ENCODE measurements around the gene ASB15. TPM values are rescaled to one million over a fixed set of nuclear protein-coding genes. Genes with fewer than 3 reads are reported as not detected.

ASB15 gene
- total and polyA plus RNA-seq, 2 of the 4 experiments (the other 2 are of a cell fraction) = not detected

DNA sequence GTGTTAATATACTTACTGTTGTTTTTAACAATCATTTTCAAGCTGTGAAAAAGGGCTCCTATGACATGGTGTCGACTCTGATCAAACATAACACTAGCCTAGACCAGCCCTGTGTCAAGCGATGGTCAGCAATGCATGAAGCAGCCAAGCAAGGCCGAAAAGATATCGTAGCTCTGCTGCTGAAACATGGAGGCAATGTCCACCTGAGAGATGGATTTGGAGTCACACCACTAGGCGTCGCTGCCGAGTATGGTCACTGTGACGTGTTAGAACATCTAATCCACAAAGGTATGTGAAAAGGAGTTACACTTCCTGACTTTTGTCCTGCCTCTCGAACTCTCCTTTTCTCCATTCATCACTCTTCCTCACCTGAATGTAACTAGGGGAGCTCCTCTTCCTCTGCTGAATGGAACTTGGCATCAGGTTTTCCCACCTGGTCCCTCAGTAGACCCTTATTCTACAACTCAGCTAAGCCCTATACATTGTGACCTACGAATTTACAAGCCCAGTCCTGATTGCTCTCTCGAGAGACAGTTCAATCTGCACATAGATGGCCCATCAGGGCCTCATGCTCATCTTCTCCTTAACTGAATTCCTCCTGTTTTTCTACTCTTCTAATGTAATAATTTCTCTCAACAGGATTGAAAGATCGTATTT lies 23.0 kb downstream of the ASB15 start:
- H3K9ac ChIP-seq (ENCODE audit: low read depth, low read length) = no peak overlapping the region
- H2BK5ac ChIP-seq (ENCODE audit: low read depth, low read length, poor library complexity, severe bottlenecking) = no peak overlapping the region
- H2BK120ac ChIP-seq (ENCODE audit: low read depth, low read length) = no peak overlapping the region
- H2BK20ac ChIP-seq (ENCODE audit: low read depth, low read length) = no peak overlapping the region
- H4K91ac ChIP-seq (ENCODE audit: insufficient read depth, low read depth, low read length) = no peak overlapping the region
- WGBS, 2 experiments (ENCODE audit: extremely low coverage in 2 of 2, insufficient read length in 1 of 2) = 87% methylated on average over 3 of the region's 12 CpGs; no CpG with 5 or more reads in 1 of the 2 experiments
- H3K18ac ChIP-seq (ENCODE audit: low read depth, low read length) = no peak overlapping the region
- H3K56ac ChIP-seq (ENCODE audit: extremely low read depth, insufficient read depth, low read length) = no peak overlapping the region
- no peaks in the 10 kb centered on the region for H3K9me1 ChIP-seq (ENCODE audit: insufficient read depth, low read length)
- no peak overlapping the region for H4K5ac ChIP-seq (ENCODE audit: low read depth, low read length)
- H3K4ac ChIP-seq (ENCODE audit: low read depth, low read length) = no peak overlapping the region
- no peaks in the 10 kb centered on the region for H4K20me1 ChIP-seq (ENCODE audit: insufficient read depth, low read length)
- no peak overlapping the region for H3K23ac ChIP-seq (ENCODE audit: low read depth, low read length)
- H2BK15ac ChIP-seq (ENCODE audit: low read depth, low read length) = no peak overlapping the region
- H3K9me3 ChIP-seq (ENCODE audit: control insufficient read depth, insufficient read depth, low read length) = no peaks in the 10 kb centered on the region
- H2AFZ ChIP-seq (replicated peaks; ENCODE audit: low read length, poor library complexity) = peak overlapping the region; percentile 57
- H3K27ac ChIP-seq (ENCODE audit: insufficient read depth, low read length) = no peak overlapping the region
- no TSS peak for BruUV-seq (replicated peaks)
- CTCF ChIA-PET = interaction anchor here (0.5 to 1.2 kb wide), 5 partner anchors 9 to 1208 kb away, joined by 3 to 6 read pairs (median 3); no protein-coding TSS in a partner anchor
- no peak overlapping the region for H3K14ac ChIP-seq (replicated peaks; ENCODE audit: low read depth, low read length)
- dilution Hi-C loops (cut with HindIII; ENCODE audit: low sequenced_read_pairs, unreplicated experiment) = no loop called here
- ATAC-seq (ENCODE audit: low read depth) = no peak
- H3K79me1 ChIP-seq (ENCODE audit: low read depth in 1 of 2, low read length in 2 of 2) = no peaks in the 10 kb centered on the region
- no peak overlapping the region for H2AK9ac ChIP-seq (replicated peaks; ENCODE audit: low read depth, low read length, poor library complexity)
- in situ Hi-C loops (cut with MboI; ENCODE audit: low sequenced_read_pairs) = loop anchor here (25.0 kb wide), 1 partner anchor 238 kb away; no protein-coding TSS in a partner anchor
- no peak overlapping the region for H4K8ac ChIP-seq (ENCODE audit: low read depth in 2 of 2, low read length in 2 of 2)
- H3K27me3 ChIP-seq (ENCODE audit: control insufficient read depth, insufficient read depth, low read length) = no peaks in the 10 kb centered on the region
- H3K4me2 ChIP-seq (ENCODE audit: low read depth, low read length) = no peak overlapping the region
- TF ChIP-seq CTCF (conservative IDR thresholded peaks at IDR 0.05; ENCODE audit: low read depth, low read length) (peak; percentile 40), RAD21 (IDR thresholded peaks at IDR 0.05; ENCODE audit: low read length) (0 out of 2 replicates have a peak, but pooled peaks have one; percentile 8), RFX5 (IDR thresholded peaks at IDR 0.05; ENCODE audit: low read depth, low read length) (no peak), MXI1 (IDR thresholded peaks at IDR 0.05; ENCODE audit: borderline replicate concordance, low read depth, low read length) (no peak), FOS (IDR thresholded peaks at IDR 0.05; ENCODE audit: low read depth, low read length) (no peak)
- peaks cover 3% of the 10 kb centered on the region; the same call in 1 of the 2 replicates for H3K4me1 ChIP-seq (ENCODE audit: control insufficient read depth, insufficient read depth, low read length)
- intact Hi-C loops (cut with micrococcal nuclease) = no loop called here
- no peaks in the 10 kb centered on the region for H3K36me3 ChIP-seq (ENCODE audit: control insufficient read depth, insufficient read depth, low read length)
- peak; percentile 25 for DNase-seq
- no peak overlapping the region for H3K4me3 ChIP-seq (ENCODE audit: insufficient read depth, low read depth, low read length)
- no peak overlapping the region; the same call in 1 of the 2 replicates for H2AK5ac ChIP-seq (ENCODE audit: low read depth, low read length)
- POLR2A ChIA-PET (ENCODE audit: unreplicated experiment) = no interaction called here

Measured in IMR-90 (cell line).